Measurements from ENCODE around the gene PDPR. TPM values are rescaled to one million over a fixed set of nuclear protein-coding genes. Genes with fewer than 3 reads are reported as not detected.

The PDPR gene
- total and polyA plus RNA-seq, 2 experiments from 2014 or later: 6.8 to 16.7 TPM

DNA sequence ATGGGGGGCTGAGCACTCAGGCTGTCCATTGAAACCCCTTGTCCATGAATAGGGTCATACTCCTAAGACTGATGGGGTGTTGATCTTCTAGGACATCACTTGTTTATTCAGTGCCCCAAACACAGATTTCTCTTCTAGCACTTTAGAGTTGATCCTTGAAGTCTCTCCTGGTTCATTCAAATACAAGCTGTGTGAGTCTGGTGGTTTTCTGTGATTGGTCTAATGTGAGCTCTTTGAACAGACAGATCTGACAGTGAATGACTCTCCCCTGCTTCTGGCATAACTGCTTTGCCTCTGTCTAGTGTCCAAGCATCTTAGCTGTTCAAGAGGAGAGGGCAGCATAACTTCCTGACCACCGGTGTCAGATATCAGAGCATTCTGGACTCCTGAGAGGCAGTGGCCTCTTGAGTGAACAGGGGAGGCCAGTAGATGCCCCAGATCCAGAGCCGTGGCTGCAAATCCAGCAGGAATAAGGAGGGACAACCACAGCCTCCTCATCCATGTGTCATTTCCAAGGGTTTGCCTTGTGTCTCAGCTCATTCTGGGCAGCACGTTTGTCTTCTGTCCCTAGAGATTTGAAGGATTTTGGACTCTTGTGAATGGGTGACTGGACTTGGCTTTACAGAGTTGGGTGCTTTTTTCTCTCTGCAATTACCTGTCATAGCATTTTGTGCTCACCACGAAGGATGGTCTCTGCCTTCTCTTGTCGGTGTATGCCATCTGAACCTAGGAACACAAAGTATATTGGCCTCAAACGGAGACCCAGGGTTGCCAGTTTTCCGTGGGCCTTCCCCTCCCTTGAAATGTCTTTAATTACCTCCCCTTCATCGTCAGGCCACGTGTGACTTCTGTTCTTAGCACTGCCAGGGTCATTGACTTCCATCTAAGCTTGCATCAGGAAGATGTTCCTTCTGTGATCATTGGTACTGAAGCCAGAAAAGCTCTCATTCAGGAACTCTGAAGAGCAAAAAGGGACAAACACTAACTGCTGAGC, 45.5 kb downstream of the PDPR start:
- Histone ChIP-seq H3K27ac (no peak overlapping the region), H3K9me2 (replicated peaks; ENCODE audit: insufficient read depth) (no peaks in the 10 kb centered on the region), H3K9me3 (ENCODE audit: low read depth) (no peaks in the 10 kb centered on the region), H2AFZ (no peak overlapping the region), H3K4me2 (no peak overlapping the region), H3K36me3 (replicated peaks; ENCODE audit: insufficient read depth, low read depth) (no peaks in the 10 kb centered on the region), H4K20me1 (ENCODE audit: insufficient read depth, poor library complexity, severe bottlenecking) (no peaks in the 10 kb centered on the region), H3K4me3 (no peak overlapping the region), H3K79me2 (no peaks in the 10 kb centered on the region), H3K4me1 (ENCODE audit: insufficient read depth) (peaks cover 7% of the 10 kb centered on the region), H3K27me3 (no peaks in the 10 kb centered on the region)
- no peak for DNase-seq (ENCODE audit: low spot score)
- TF ChIP-seq EZH2phosphoT487 (IDR thresholded peaks at IDR 0.05; ENCODE audit: low read depth, severe bottlenecking, unreplicated experiment) (no peak), EZH2 (IDR thresholded peaks at IDR 0.05; ENCODE audit: borderline replicate concordance) (no peak)
- TF ChIP-seq, protein P1, sequence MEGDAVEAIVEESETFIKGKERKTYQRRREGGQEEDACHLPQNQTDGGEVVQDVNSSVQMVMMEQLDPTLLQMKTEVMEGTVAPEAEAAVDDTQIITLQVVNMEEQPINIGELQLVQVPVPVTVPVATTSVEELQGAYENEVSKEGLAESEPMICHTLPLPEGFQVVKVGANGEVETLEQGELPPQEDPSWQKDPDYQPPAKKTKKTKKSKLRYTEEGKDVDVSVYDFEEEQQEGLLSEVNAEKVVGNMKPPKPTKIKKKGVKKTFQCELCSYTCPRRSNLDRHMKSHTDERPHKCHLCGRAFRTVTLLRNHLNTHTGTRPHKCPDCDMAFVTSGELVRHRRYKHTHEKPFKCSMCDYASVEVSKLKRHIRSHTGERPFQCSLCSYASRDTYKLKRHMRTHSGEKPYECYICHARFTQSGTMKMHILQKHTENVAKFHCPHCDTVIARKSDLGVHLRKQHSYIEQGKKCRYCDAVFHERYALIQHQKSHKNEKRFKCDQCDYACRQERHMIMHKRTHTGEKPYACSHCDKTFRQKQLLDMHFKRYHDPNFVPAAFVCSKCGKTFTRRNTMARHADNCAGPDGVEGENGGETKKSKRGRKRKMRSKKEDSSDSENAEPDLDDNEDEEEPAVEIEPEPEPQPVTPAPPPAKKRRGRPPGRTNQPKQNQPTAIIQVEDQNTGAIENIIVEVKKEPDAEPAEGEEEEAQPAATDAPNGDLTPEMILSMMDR (IDR thresholded peaks at IDR 0.05; ENCODE audit: poor library complexity): no peak
- WGBS (ENCODE audit: low lambda C conversion rate, missing lambda C conversion rate): 91% methylated on average over 9 of the region's 9 CpGs

DNA sequence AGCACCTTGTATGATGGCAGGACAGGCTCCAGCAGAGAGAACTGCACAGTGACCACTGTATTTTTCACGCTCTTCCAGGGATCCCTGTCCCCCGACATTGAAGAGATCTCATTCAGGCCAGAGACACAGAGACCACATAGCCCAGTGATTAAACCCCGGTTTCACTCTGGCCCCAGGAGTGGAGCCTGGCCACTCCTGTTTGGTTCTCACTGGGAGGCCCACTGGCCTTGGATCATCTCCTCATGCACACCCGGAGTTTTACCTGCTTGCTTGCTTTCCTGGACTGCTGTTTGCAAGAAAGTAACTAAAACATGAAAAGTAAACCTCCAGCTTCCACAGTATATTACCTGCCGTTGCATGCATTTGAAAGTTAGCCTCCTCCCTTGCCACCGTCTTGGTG, 46.3 kb downstream of the PDPR start:
- Histone ChIP-seq H2AFZ (no peak overlapping the region), H3K27ac (no peak overlapping the region), H3K4me3 (no peak overlapping the region), H3K4me1 (ENCODE audit: insufficient read depth) (peaks cover 7% of the 10 kb centered on the region), H4K20me1 (ENCODE audit: insufficient read depth, poor library complexity, severe bottlenecking) (no peaks in the 10 kb centered on the region), H3K9me2 (replicated peaks; ENCODE audit: insufficient read depth) (no peaks in the 10 kb centered on the region), H3K27me3 (no peaks in the 10 kb centered on the region), H3K4me2 (no peak overlapping the region), H3K79me2 (no peaks in the 10 kb centered on the region), H3K36me3 (replicated peaks; ENCODE audit: insufficient read depth, low read depth) (no peaks in the 10 kb centered on the region), H3K9me3 (ENCODE audit: low read depth) (no peaks in the 10 kb centered on the region)
- DNase-seq (ENCODE audit: low spot score): no peak
- TF ChIP-seq EZH2phosphoT487 (IDR thresholded peaks at IDR 0.05; ENCODE audit: low read depth, severe bottlenecking, unreplicated experiment): no peak
- no peak for TF ChIP-seq EZH2 (IDR thresholded peaks at IDR 0.05; ENCODE audit: borderline replicate concordance)
- TF ChIP-seq, protein P1 (IDR thresholded peaks at IDR 0.05; ENCODE audit: poor library complexity): no peak
- 96% methylated on average over 6 of the region's 6 CpGs for WGBS (ENCODE audit: low lambda C conversion rate, missing lambda C conversion rate)

DNA sequence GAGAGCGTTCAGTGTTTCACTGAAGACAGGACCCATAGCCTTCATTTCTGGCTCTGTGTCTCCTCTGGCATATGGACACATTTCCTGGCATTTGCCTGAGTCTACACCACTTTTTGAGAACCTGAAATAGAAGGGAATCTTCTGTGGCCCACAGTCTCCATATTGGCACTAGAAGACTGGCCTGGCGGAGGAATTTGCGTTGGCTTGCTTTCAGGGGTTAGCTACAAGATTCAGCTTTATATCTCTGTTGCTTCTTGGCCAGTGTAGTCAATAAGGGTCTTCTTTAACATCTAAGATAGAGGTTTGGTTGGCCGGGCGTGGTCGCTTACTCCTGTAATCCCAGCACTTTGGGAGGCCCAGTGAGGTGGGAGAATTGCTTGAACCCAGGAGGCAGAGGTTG, 46.7 kb downstream of the PDPR start:
- Histone ChIP-seq H3K36me3 (replicated peaks; ENCODE audit: insufficient read depth, low read depth) (no peaks in the 10 kb centered on the region), H3K27me3 (no peaks in the 10 kb centered on the region), H2AFZ (no peak overlapping the region), H3K4me3 (no peak overlapping the region), H3K9me2 (replicated peaks; ENCODE audit: insufficient read depth) (no peaks in the 10 kb centered on the region), H3K27ac (no peak overlapping the region), H3K9me3 (ENCODE audit: low read depth) (no peaks in the 10 kb centered on the region), H3K4me1 (ENCODE audit: insufficient read depth) (peaks cover 7% of the 10 kb centered on the region), H3K4me2 (no peak overlapping the region), H4K20me1 (ENCODE audit: insufficient read depth, poor library complexity, severe bottlenecking) (no peaks in the 10 kb centered on the region), H3K79me2 (no peaks in the 10 kb centered on the region)
- WGBS (ENCODE audit: low lambda C conversion rate, missing lambda C conversion rate): 96% methylated on average over 6 of the region's 6 CpGs
- TF ChIP-seq EZH2 (IDR thresholded peaks at IDR 0.05; ENCODE audit: borderline replicate concordance) (no peak), EZH2phosphoT487 (IDR thresholded peaks at IDR 0.05; ENCODE audit: low read depth, severe bottlenecking, unreplicated experiment) (no peak)
- TF ChIP-seq, protein P1 (IDR thresholded peaks at IDR 0.05; ENCODE audit: poor library complexity): no peak
- no peak for DNase-seq (ENCODE audit: low spot score)
